ENCODE measurements around the gene KCNJ4. TPM values are rescaled to one million over a fixed set of nuclear protein-coding genes. Genes with fewer than 3 reads are reported as not detected.
"Not testable (repeated sequence)": the region's sequence is repeated elsewhere in the genome, so short reads cannot be mapped to it uniquely, and the experiment has no call there.

The KCNJ4 gene
- total RNA-seq, 1 experiment from 2014 or later, result not detected

GRCh38 chr22:38397189-38398085 is 57.6 kb downstream of the KCNJ4 start:
- peak; percentile 42 for ATAC-seq
- H3K4me2 ChIP-seq (ENCODE audit: low read length), result peak overlapping the region; percentile 84
- TSS peak; percentile 93 for BruUV-seq (replicated peaks)
- CTCF ChIA-PET, result no interaction called here
- peak overlapping the region; percentile 26; the same call in 1 of the 2 replicates for H3K27ac ChIP-seq (ENCODE audit: low read length)
- no peaks in the 10 kb centered on the region for H4K20me1 ChIP-seq (ENCODE audit: low read length)
- H2AFZ ChIP-seq (ENCODE audit: low read length), result peak overlapping the region; percentile 32
- DNase-seq, result peak; percentile 56
- H3F3A ChIP-seq (ENCODE audit: low read length, unreplicated experiment), result no peaks in the 10 kb centered on the region
- no peaks in the 10 kb centered on the region for H3K9me2 ChIP-seq (replicated peaks; ENCODE audit: low read length)
- POLR2A ChIA-PET (ENCODE audit: unreplicated experiment), result interaction anchor here (0.6 kb wide), 2 partner anchors 79 to 308 kb away, joined by 3 to 7 read pairs; no protein-coding TSS in a partner anchor
- H3K36me3 ChIP-seq (ENCODE audit: low read depth, low read length), result no peaks in the 10 kb centered on the region
- peaks cover 48% of the 10 kb centered on the region for H3K79me2 ChIP-seq (ENCODE audit: low read length)
- no peaks in the 10 kb centered on the region for H3K9me3 ChIP-seq (ENCODE audit: low read length)
- no peaks in the 10 kb centered on the region for H3K27me3 ChIP-seq (ENCODE audit: low read length)
- peak overlapping the region; percentile 82 for H3K4me3 ChIP-seq (ENCODE audit: low read length)
- intact Hi-C loops (cut with micrococcal nuclease), result loop anchor here (10.0 kb wide), 1 partner anchor 177 kb away; the partner anchor contains the start of gene DMC1
- peaks cover 16% of the 10 kb centered on the region; the same call in 1 of the 2 replicates for H3K4me1 ChIP-seq (ENCODE audit: insufficient read depth, low read length)
- H3K9ac ChIP-seq (ENCODE audit: low read length), result peak overlapping the region; percentile 74
- TF ChIP-seq CTCF (conservative IDR thresholded peaks at IDR 0.05; ENCODE audit: low read depth, low read length) (no peak), EZH2 (IDR thresholded peaks at IDR 0.05; ENCODE audit: low read length, unreplicated experiment) (no peak), EZH2phosphoT487 (IDR thresholded peaks at IDR 0.05; ENCODE audit: borderline replicate concordance, low read length) (no peak)

GRCh38 chr22:38396440-38397069 is 58.4 kb downstream of the KCNJ4 start:
- H3K36me3 ChIP-seq (ENCODE audit: low read depth, low read length); H3F3A ChIP-seq (ENCODE audit: low read length, unreplicated experiment); CTCF ChIA-PET; H3K27me3 ChIP-seq (ENCODE audit: low read length); H4K20me1 ChIP-seq (ENCODE audit: low read length); ATAC-seq; DNase-seq; H3K9me2 ChIP-seq (replicated peaks; ENCODE audit: low read length); H3K9me3 ChIP-seq (ENCODE audit: low read length): not testable (repeated sequence)
- TSS peak; percentile 30 for BruUV-seq (replicated peaks)
- H3K9ac ChIP-seq (ENCODE audit: low read length), result peak overlapping the region; percentile 74
- intact Hi-C loops (cut with micrococcal nuclease), result loop anchor here (10.0 kb wide), 1 partner anchor 178 kb away; the partner anchor contains the start of gene DMC1
- H3K79me2 ChIP-seq (ENCODE audit: low read length), result peaks cover 52% of the 10 kb centered on the region
- H3K4me3 ChIP-seq (ENCODE audit: low read length), result peak overlapping the region; percentile 82
- peak overlapping the region; percentile 84 for H3K4me2 ChIP-seq (ENCODE audit: low read length)
- H3K4me1 ChIP-seq (ENCODE audit: insufficient read depth, low read length), result peaks cover 16% of the 10 kb centered on the region; the same call in 1 of the 2 replicates
- peak overlapping the region; percentile 32; the same call in 1 of the 2 replicates for H2AFZ ChIP-seq (ENCODE audit: low read length)
- peak overlapping the region; percentile 26; the same call in 1 of the 2 replicates for H3K27ac ChIP-seq (ENCODE audit: low read length)
- POLR2A ChIA-PET (ENCODE audit: unreplicated experiment), result interaction anchor here (0.6 kb wide), 1 partner anchor 78 kb away, joined by 3 read pairs; no protein-coding TSS in a partner anchor

- H4K20me1 ChIP-seq (ENCODE audit: low read length); BruUV-seq (replicated peaks); H3K27me3 ChIP-seq (ENCODE audit: low read length); POLR2A ChIA-PET (ENCODE audit: unreplicated experiment); H2AFZ ChIP-seq (ENCODE audit: low read length); H3K27ac ChIP-seq (ENCODE audit: low read length); H3K36me3 ChIP-seq (ENCODE audit: low read depth, low read length); H3K9me2 ChIP-seq (replicated peaks; ENCODE audit: low read length); CTCF ChIA-PET; ATAC-seq; H3F3A ChIP-seq (ENCODE audit: low read length, unreplicated experiment); H3K9ac ChIP-seq (ENCODE audit: low read length); H3K9me3 ChIP-seq (ENCODE audit: low read length): not testable (repeated sequence)
- intact Hi-C loops (cut with micrococcal nuclease), result loop anchor here (10.0 kb wide), 1 partner anchor 179 kb away; the partner anchor contains the start of gene DMC1
- Histone ChIP-seq H3K79me2 (ENCODE audit: low read length) (peaks cover 58% of the 10 kb centered on the region), H3K4me1 (ENCODE audit: insufficient read depth, low read length) (peaks cover 16% of the 10 kb centered on the region; the same call in 1 of the 2 replicates), H3K4me3 (ENCODE audit: low read length) (peak overlapping the region; percentile 58), H3K4me2 (ENCODE audit: low read length) (peak overlapping the region; percentile 84)
- peak; percentile 6 for DNase-seq
Measured at GRCh38 chr22:38395944-38396343, 59.1 kb downstream of the KCNJ4 start.

GRCh38 chr22:38394929-38395624 is 59.9 kb downstream of the KCNJ4 start:
- H3K79me2 ChIP-seq (ENCODE audit: low read length), result peaks cover 64% of the 10 kb centered on the region
- intact Hi-C loops (cut with micrococcal nuclease), result loop anchor here (10.0 kb wide), 1 partner anchor 180 kb away; the partner anchor contains the start of gene DMC1
- peaks cover 16% of the 10 kb centered on the region; the same call in 1 of the 2 replicates for H3K4me1 ChIP-seq (ENCODE audit: insufficient read depth, low read length)
- H3K4me3 ChIP-seq (ENCODE audit: low read length), result peak overlapping the region; percentile 58; the same call in 1 of the 2 replicates
- BruUV-seq (replicated peaks); H3K27ac ChIP-seq (ENCODE audit: low read length); H3K9me3 ChIP-seq (ENCODE audit: low read length); H3F3A ChIP-seq (ENCODE audit: low read length, unreplicated experiment); H3K36me3 ChIP-seq (ENCODE audit: low read depth, low read length); H4K20me1 ChIP-seq (ENCODE audit: low read length); POLR2A ChIA-PET (ENCODE audit: unreplicated experiment); DNase-seq; H2AFZ ChIP-seq (ENCODE audit: low read length); H3K9ac ChIP-seq (ENCODE audit: low read length); H3K27me3 ChIP-seq (ENCODE audit: low read length); ATAC-seq; CTCF ChIA-PET; H3K9me2 ChIP-seq (replicated peaks; ENCODE audit: low read length): not testable (repeated sequence)
- H3K4me2 ChIP-seq (ENCODE audit: low read length), result peak overlapping the region; percentile 84

GRCh38 chr22:38389428-38389818 is 65.6 kb downstream of the KCNJ4 start:
- H3K9me2 ChIP-seq (replicated peaks; ENCODE audit: low read length); POLR2A ChIA-PET (ENCODE audit: unreplicated experiment); H3K36me3 ChIP-seq (ENCODE audit: low read depth, low read length); ATAC-seq; H3K4me2 ChIP-seq (ENCODE audit: low read length); H3K9ac ChIP-seq (ENCODE audit: low read length); H3K4me3 ChIP-seq (ENCODE audit: low read length); H3K27ac ChIP-seq (ENCODE audit: low read length); BruUV-seq (replicated peaks); intact Hi-C loops (cut with micrococcal nuclease); H3K9me3 ChIP-seq (ENCODE audit: low read length); H4K20me1 ChIP-seq (ENCODE audit: low read length); H2AFZ ChIP-seq (ENCODE audit: low read length); H3F3A ChIP-seq (ENCODE audit: low read length, unreplicated experiment); DNase-seq; H3K27me3 ChIP-seq (ENCODE audit: low read length); CTCF ChIA-PET; H3K4me1 ChIP-seq (ENCODE audit: insufficient read depth, low read length): not testable (repeated sequence)
- H3K79me2 ChIP-seq (ENCODE audit: low read length), result peaks cover 37% of the 10 kb centered on the region
